Mesenchymal stem cell (in vitro differentiated cells and primary cell): Measurements from ENCODE around the gene LLGL1.
A peak's percentile ranks its signal among the peaks of the same experiment; 100 is the strongest.

Experiments
- DNase-seq: peaks from one replicate; pipeline ENCODE4 v3.0.0-alpha.2; 2013
- H2AFZ ChIP-seq: one replicate; pipeline ENCODE4 v1.6.1; 2013; ENCODE audit warnings: low read depth, mild to moderate bottlenecking, control low read depth, inconsistent platforms, low read length, moderate library complexity
- H2AK5ac ChIP-seq: 2 replicates; pipeline ENCODE4 v1.6.1; 2013; ENCODE audit warnings: low read length, moderate library complexity, mild to moderate bottlenecking, inconsistent platforms; ENCODE audit not compliant: severe bottlenecking
- H2BK120ac ChIP-seq: one replicate; pipeline ENCODE4 v1.6.1; 2013; ENCODE audit warnings: low read depth, mild to moderate bottlenecking, inconsistent platforms, low read length, moderate library complexity
- H2BK12ac ChIP-seq, 2 experiments: one replicate each; pipeline ENCODE4 v1.6.1; 2013; ENCODE audit warnings: inconsistent platforms in 2 of 2, low read length in 2 of 2, mild to moderate bottlenecking in 2 of 2, moderate library complexity in 2 of 2, control low read depth in 1 of 2
- H2BK15ac ChIP-seq: one replicate; pipeline ENCODE4 v1.6.1; 2013; ENCODE audit warnings: mild to moderate bottlenecking, low read depth, inconsistent platforms; ENCODE audit not compliant: poor library complexity, severe bottlenecking
- H2BK5ac ChIP-seq: 2 replicates; pipeline ENCODE4 v1.6.1; 2013; ENCODE audit warnings: low read depth, mild to moderate bottlenecking, low read length, control low read depth, inconsistent platforms; ENCODE audit not compliant: poor library complexity, severe bottlenecking
- H3K14ac ChIP-seq, 2 experiments: one replicate each; pipeline ENCODE4 v1.6.1; 2013; ENCODE audit warnings: inconsistent platforms in 2 of 2, low read length in 2 of 2, control low read depth in 1 of 2, mild to moderate bottlenecking in 1 of 2, moderate library complexity in 1 of 2
- H3K18ac ChIP-seq, 2 experiments: one replicate each; pipeline ENCODE4 v1.6.1; 2013; ENCODE audit warnings: inconsistent platforms in 2 of 2, low read length in 2 of 2, control low read depth in 1 of 2, low read depth in 1 of 2, mild to moderate bottlenecking in 1 of 2
- H3K23ac ChIP-seq, 2 experiments: one replicate each; pipeline ENCODE4 v1.6.1; 2013; ENCODE audit warnings: inconsistent platforms in 2 of 2, low read length in 2 of 2, mild to moderate bottlenecking in 2 of 2, moderate library complexity in 2 of 2, control low read depth in 1 of 2
- H3K27ac ChIP-seq: 2 replicates; pipeline ENCODE4 v1.5.1; 2013; ENCODE audit warnings: mild to moderate bottlenecking, moderate library complexity, low read length, control low read depth, inconsistent platforms; ENCODE audit not compliant: poor library complexity, severe bottlenecking
- H3K27me3 ChIP-seq, 2 experiments: 2 replicates each; pipeline versions ENCODE4 v1.6.1 to v1.7.0; 2013; ENCODE audit warnings: low read length in 2 of 2, mild to moderate bottlenecking in 2 of 2, moderate library complexity in 2 of 2, control low read depth in 1 of 2, inconsistent platforms in 1 of 2; ENCODE audit not compliant: control insufficient read depth in 1 of 2, insufficient read depth in 1 of 2
- H3K36me3 ChIP-seq, 2 experiments: 2 replicates each; pipeline versions ENCODE4 v1.6.1 to v1.7.0; 2013; ENCODE audit warnings: low read length in 2 of 2, control low read depth in 1 of 2, inconsistent platforms in 1 of 2, low read depth in 1 of 2, mild to moderate bottlenecking in 1 of 2; ENCODE audit not compliant: insufficient read depth in 2 of 2, control insufficient read depth in 1 of 2
- H3K4ac ChIP-seq, 2 experiments: one replicate each; pipeline ENCODE4 v1.6.1; 2013; ENCODE audit warnings: inconsistent platforms in 2 of 2, low read length in 2 of 2, mild to moderate bottlenecking in 2 of 2, moderate library complexity in 2 of 2, control low read depth in 1 of 2, low read depth in 1 of 2
- H3K4me1 ChIP-seq: 2 replicates; pipeline ENCODE4 v1.6.1; 2013; ENCODE audit warnings: low read depth, low read length, control low read depth; ENCODE audit not compliant: control insufficient read depth, insufficient read depth
- H3K4me2 ChIP-seq: 2 replicates; pipeline ENCODE4 v1.6.1; 2013; ENCODE audit warnings: low read length, mild to moderate bottlenecking, inconsistent platforms; ENCODE audit not compliant: poor library complexity, severe bottlenecking
- H3K4me3 ChIP-seq, 2 experiments: 2 replicates each; pipeline versions ENCODE4 v1.5.1 to v1.7.0; 2013; ENCODE audit warnings: low read length in 2 of 2, mild to moderate bottlenecking in 2 of 2, control low read depth in 1 of 2, low read depth in 1 of 2; ENCODE audit not compliant: insufficient read depth in 1 of 2
- H3K79me1 ChIP-seq: replicated peaks from 2 replicates; pipeline ENCODE4 v1.6.1; 2013; ENCODE audit warnings: mild to moderate bottlenecking, control low read depth, low read length, inconsistent platforms; ENCODE audit not compliant: poor library complexity, severe bottlenecking
- H3K9ac ChIP-seq: 2 replicates; pipeline ENCODE4 v1.7.0; 2013; ENCODE audit warnings: mild to moderate bottlenecking, low read length, moderate library complexity
- H3K9me3 ChIP-seq: 2 replicates; pipeline ENCODE4 v1.7.0; 2013; ENCODE audit warnings: mild to moderate bottlenecking, low read length; ENCODE audit not compliant: control insufficient read depth
- H4K8ac ChIP-seq: one replicate; pipeline ENCODE4 v1.6.1; 2013; ENCODE audit warnings: inconsistent platforms, mild to moderate bottlenecking, low read length, moderate library complexity
- H4K91ac ChIP-seq: one replicate; pipeline ENCODE4 v1.6.1; 2013; ENCODE audit warnings: mild to moderate bottlenecking, low read length, inconsistent platforms
- WGBS: methylation state at CpG from one replicate; pipeline ENCODE4 v1.1.7; 2013; ENCODE audit warnings: mixed read lengths; 5-methylcytosine and 5-hydroxymethylcytosine counted together

LLGL1 gene

GRCh38 chr17:18179196-18179595 lies 46.2 kb upstream of the LLGL1 start:
- H3K14ac ChIP-seq: no peak overlapping the region
- H4K8ac ChIP-seq: no peak overlapping the region
- H3K9me3 ChIP-seq: no peaks in the 10 kb centered on the region
- H3K4ac ChIP-seq: no peak overlapping the region
- H2BK5ac ChIP-seq: no peak overlapping the region
- H3K27me3 ChIP-seq: no peaks in the 10 kb centered on the region
- no peak overlapping the region for H2AFZ ChIP-seq
- H2AK5ac ChIP-seq: no peak overlapping the region
- no peak overlapping the region for H3K4me2 ChIP-seq
- no peak overlapping the region for H2BK15ac ChIP-seq
- H3K27ac ChIP-seq: no peak overlapping the region
- H3K4me3 ChIP-seq: no peak overlapping the region
- H3K79me1 ChIP-seq: peaks cover 2% of the 10 kb centered on the region
- no peak overlapping the region for H3K23ac ChIP-seq
- H3K36me3 ChIP-seq: no peaks in the 10 kb centered on the region
- no peak for DNase-seq
- no peak overlapping the region for H3K9ac ChIP-seq
- peaks cover 7% of the 10 kb centered on the region for H3K4me1 ChIP-seq
- H3K18ac ChIP-seq: no peak overlapping the region
- no peak overlapping the region for H2BK120ac ChIP-seq
- no CpG with 5 or more reads among the region's 1 CpG for WGBS
- H4K91ac ChIP-seq: no peak overlapping the region
- no peak overlapping the region for H2BK12ac ChIP-seq

DNA sequence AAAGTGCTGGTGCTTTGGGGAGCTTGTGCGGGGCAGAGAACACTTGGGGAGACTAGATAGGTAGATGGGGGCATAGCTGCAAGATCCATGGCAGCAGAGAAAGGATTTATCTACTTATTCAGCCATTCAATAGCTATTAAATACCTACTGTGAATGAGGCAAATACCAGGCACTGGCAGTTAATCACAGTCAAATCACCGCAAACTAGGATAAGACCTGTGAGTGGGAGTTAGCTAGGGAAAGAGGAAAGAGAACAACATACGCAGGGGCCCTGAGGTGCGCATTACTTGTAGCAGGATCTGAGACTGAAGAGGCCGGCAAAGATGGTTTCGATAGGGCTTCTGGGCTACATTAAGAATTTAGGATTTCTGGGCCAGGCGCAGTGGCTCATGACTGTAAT lies 45.6 kb upstream of the LLGL1 start:
- no peak overlapping the region for H3K23ac ChIP-seq
- H3K27ac ChIP-seq: no peak overlapping the region
- H2BK12ac ChIP-seq: no peak overlapping the region
- no peak overlapping the region for H3K18ac ChIP-seq
- no peak overlapping the region for H3K14ac ChIP-seq
- peak overlapping the region; percentile 36 for H3K9ac ChIP-seq
- H3K4me2 ChIP-seq: no peak overlapping the region
- peaks cover 10% of the 10 kb centered on the region for H3K4me1 ChIP-seq
- H4K8ac ChIP-seq: no peak overlapping the region
- peaks cover 0 to 4% of the 10 kb centered on the region in 2 experiments for H3K36me3 ChIP-seq
- H3K4me3 ChIP-seq: no peak overlapping the region
- H3K27me3 ChIP-seq: no peaks in the 10 kb centered on the region
- no peak overlapping the region for H3K4ac ChIP-seq
- no peak overlapping the region for H2BK120ac ChIP-seq
- peak overlapping the region; percentile 32 for H2BK15ac ChIP-seq
- H4K91ac ChIP-seq: no peak overlapping the region
- no peak overlapping the region for H2BK5ac ChIP-seq
- H3K79me1 ChIP-seq: peaks cover 2% of the 10 kb centered on the region
- no peak overlapping the region for H2AFZ ChIP-seq
- 89% methylated on average over 7 of the region's 7 CpGs for WGBS
- DNase-seq: no peak
- H3K9me3 ChIP-seq: no peaks in the 10 kb centered on the region
- H2AK5ac ChIP-seq: no peak overlapping the region

- Histone ChIP-seq H2BK5ac (no peak overlapping the region), H3K4me2 (no peak overlapping the region), H3K4ac (no peak overlapping the region), H2BK12ac (no peak overlapping the region), H3K4me1 (peaks cover 17% of the 10 kb centered on the region), H3K9me3 (no peaks in the 10 kb centered on the region), H3K14ac (no peak overlapping the region), H3K18ac (no peak overlapping the region), H2AFZ (no peak overlapping the region), H3K4me3 (peak overlapping the region in 1 of 2 experiments; percentile 89), H3K27ac (no peak overlapping the region), H2BK15ac (no peak overlapping the region), H2BK120ac (no peak overlapping the region), H3K27me3 (no peaks in the 10 kb centered on the region), H3K36me3 (peaks cover 4 to 8% of the 10 kb centered on the region in 2 experiments), H4K8ac (no peak overlapping the region), H3K9ac (peak overlapping the region; percentile 96), H3K23ac (no peak overlapping the region), H2AK5ac (no peak overlapping the region), H4K91ac (no peak overlapping the region), H3K79me1 (peaks cover 2% of the 10 kb centered on the region)
- 95% methylated on average over 5 of the region's 5 CpGs for WGBS
- DNase-seq: no peak
Measured at GRCh38 chr17:18181358-18181757, 44.1 kb upstream of the LLGL1 start.

DNA sequence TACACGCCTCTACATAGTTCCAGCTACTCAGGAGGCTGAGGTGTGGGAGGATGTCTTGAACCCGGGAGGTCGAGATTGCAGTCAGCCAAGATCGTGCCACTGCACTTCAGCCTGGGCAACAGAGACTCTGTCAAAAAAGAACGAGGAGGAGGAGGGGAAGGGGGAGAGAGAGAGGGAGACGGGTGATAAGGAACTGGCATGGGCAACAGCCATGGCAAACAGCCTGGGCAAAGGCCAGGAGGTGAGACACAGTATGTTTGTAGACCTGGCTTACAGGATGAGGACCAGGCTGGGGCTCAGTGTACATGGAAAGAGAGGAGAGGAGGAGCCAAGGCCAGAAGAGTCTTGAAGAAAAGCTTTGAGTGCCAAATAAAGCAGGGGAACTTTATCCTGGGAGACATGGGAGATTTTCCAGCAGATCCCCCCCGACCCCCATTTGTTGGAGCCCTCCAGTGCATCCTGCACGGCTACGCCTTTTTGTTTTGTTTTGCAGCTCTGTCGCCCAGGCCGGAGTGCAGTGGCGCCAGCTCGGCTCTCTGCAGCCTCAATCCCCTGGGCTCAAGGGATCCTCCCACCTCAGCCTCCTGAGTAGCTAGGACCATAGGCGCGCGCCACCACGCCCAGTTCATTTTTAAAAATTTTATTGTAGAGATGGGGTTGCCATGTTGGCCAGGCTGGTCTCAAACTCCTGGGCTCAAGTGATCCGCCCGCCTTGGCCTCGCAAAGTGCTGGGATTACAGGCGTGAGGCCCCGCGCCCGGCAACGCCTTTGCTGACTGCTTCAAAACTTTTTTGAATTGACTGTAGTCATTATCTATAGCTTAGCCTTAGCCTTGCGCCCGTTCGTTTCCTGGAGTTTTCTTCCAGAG lies 43.1 kb upstream of the LLGL1 start:
- Histone ChIP-seq H3K18ac (peak overlapping the region; percentile 77 to 93), H3K27ac (peak overlapping the region; percentile 99), H3K79me1 (peaks cover 2% of the 10 kb centered on the region), H3K9me3 (no peaks in the 10 kb centered on the region), H4K91ac (peak overlapping the region; percentile 93), H2BK120ac (peak overlapping the region; percentile 96), H3K36me3 (peaks cover 4 to 9% of the 10 kb centered on the region in 2 experiments), H2BK15ac (peak overlapping the region; percentile 93), H3K4ac (peak overlapping the region; percentile 69 to 84), H2AK5ac (peak overlapping the region; percentile 29), H3K27me3 (no peaks in the 10 kb centered on the region), H2BK12ac (peak overlapping the region in 1 of 2 experiments; percentile 29), H3K4me3 (peak overlapping the region; percentile 63 to 89), H2BK5ac (peak overlapping the region; percentile 98), H3K4me1 (peaks cover 22% of the 10 kb centered on the region), H3K9ac (peak overlapping the region; percentile 96), H3K14ac (no peak overlapping the region), H2AFZ (peak overlapping the region; percentile 53), H4K8ac (peak overlapping the region; percentile 47), H3K4me2 (peak overlapping the region; percentile 70), H3K23ac (peak overlapping the region in 1 of 2 experiments; percentile 32)
- WGBS: 41% methylated on average over 28 of the region's 28 CpGs
- no peak for DNase-seq
